AG09309 (cell line): ENCODE data around the gene MTUS2.

Source experiments
- DNase-seq: peaks from one replicate; pipeline ENCODE4 v3.0.0-alpha.2; 2010; ENCODE audit warnings: low read depth
- H3K4me3 ChIP-seq: 2 replicates; pipeline ENCODE4 v1.5.1; 2011; ENCODE audit warnings: mild to moderate bottlenecking, low read depth, low read length, moderate library complexity; ENCODE audit not compliant: control insufficient read depth
- TF ChIP-seq, protein P1 (sequence below): IDR thresholded peaks from 2 replicates; pipeline ENCODE4 v1.5.1; 2011; ENCODE audit warnings: mild to moderate bottlenecking, low read depth, low read length, inconsistent platforms; ENCODE audit not compliant: insufficient read depth, control insufficient read depth; ENCODE audit errors: missing control alignments

MTUS2 gene

DNA sequence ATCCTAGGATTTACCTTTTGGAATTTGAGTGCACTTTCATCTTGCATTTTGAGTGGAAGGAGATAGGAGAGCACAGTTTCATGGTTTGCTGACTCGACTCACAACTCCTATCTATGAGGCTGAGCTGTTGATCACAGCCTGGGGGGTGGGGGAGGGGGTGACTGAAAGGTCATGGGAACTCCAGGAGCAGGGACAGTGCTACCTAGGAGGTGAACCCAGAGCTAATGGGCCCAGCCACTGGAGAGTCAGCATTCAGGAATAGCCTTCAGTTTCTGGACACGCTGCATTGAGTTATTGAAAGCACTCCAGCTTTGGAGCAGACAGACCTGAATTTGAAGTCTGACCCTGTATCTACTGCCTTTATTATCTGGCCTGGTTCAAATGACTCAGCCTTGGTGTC is 435.4 kb downstream of the MTUS2 start:
- no peak for DNase-seq
- TF ChIP-seq, protein P1, sequence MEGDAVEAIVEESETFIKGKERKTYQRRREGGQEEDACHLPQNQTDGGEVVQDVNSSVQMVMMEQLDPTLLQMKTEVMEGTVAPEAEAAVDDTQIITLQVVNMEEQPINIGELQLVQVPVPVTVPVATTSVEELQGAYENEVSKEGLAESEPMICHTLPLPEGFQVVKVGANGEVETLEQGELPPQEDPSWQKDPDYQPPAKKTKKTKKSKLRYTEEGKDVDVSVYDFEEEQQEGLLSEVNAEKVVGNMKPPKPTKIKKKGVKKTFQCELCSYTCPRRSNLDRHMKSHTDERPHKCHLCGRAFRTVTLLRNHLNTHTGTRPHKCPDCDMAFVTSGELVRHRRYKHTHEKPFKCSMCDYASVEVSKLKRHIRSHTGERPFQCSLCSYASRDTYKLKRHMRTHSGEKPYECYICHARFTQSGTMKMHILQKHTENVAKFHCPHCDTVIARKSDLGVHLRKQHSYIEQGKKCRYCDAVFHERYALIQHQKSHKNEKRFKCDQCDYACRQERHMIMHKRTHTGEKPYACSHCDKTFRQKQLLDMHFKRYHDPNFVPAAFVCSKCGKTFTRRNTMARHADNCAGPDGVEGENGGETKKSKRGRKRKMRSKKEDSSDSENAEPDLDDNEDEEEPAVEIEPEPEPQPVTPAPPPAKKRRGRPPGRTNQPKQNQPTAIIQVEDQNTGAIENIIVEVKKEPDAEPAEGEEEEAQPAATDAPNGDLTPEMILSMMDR: no peak
- H3K4me3 ChIP-seq: no peak overlapping the region

DNA sequence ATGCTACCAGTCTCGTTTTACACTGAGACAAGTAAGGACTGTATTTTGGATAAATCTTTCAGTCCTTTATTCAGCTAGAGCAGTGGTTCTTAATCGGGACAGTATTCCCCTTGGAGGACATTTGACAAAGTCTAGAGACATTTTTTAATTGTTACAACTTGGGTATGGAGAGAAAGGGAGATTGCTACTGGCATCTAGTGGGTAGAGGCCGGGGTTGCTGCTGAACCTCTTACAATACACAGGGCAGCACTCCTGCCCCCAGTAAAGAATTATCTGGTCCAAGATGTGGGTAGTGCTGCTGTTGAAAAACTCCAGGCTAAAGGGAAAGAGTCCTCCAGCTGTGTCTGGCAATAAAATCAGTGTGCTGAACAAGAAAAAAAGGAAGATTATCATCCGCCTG is 440.5 kb downstream of the MTUS2 start:
- TF ChIP-seq, protein P1: no peak
- no peak for DNase-seq
- H3K4me3 ChIP-seq: no peak overlapping the region

DNA sequence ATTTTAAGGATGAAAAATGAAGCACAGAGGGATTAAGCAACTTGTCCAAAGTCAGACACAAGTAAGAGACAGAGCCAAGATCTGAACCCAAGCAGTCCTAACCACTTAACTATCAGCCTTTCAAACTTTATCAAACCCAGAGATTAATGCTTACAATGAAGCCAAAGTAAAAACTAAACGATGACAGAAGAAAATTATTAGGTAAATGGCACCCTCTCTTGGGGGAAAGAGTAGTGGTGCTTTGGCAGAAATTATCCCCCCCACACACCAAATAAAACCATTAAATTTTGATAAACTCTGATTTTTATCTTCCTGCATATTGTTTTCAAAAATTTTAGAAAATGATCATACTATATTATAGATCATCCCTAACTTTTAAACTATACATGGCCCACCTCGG is 446.1 kb downstream of the MTUS2 start:
- TF ChIP-seq, protein P1: no peak
- DNase-seq: no peak
- no peak overlapping the region for H3K4me3 ChIP-seq

DNA sequence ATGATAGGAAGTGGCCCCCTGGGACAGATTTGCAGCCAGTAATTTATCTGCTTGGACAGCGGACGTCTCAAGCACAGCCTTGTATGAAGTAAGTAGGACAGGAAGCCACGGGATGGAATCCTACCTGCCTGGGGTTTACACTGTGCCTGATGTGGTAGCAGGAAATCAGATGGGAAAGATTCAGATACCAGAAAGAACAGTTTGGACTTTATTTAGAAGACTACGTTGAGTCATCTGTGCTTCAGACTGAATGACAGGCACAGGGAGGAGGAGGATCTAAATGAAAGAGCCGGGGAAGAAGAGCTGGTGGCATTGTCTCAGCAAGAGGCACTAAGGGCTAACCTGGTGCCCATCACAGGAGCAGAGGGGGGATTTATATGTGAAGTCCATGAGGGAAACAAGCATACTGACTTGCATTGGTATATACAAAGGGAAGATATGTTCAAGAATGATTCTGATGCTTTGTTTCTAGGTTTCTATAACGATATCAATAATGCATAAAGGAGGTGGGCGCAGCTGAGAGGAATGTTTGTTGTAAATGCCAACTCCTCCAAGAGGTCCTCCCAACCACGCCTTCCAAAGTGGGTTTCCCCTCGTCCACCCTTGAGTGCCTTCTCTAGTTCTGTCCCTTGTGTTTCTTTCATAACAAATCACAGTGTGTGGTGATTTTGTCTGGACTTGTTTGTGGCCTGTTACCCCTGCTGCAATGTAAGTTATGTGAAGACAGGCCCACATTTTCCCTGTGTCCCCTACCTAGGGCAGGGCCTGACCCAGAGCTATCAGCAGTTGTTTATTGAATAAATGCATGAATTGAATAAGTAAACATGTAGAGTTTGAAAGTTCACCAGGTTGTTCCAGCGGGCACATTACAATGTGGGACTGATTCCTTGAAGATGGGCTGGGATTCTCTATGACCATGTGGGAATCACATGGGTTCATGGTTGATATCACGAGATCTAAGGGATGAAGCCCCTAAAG is 446.9 kb downstream of the MTUS2 start:
- no peak overlapping the region for H3K4me3 ChIP-seq
- no peak for DNase-seq

DNA sequence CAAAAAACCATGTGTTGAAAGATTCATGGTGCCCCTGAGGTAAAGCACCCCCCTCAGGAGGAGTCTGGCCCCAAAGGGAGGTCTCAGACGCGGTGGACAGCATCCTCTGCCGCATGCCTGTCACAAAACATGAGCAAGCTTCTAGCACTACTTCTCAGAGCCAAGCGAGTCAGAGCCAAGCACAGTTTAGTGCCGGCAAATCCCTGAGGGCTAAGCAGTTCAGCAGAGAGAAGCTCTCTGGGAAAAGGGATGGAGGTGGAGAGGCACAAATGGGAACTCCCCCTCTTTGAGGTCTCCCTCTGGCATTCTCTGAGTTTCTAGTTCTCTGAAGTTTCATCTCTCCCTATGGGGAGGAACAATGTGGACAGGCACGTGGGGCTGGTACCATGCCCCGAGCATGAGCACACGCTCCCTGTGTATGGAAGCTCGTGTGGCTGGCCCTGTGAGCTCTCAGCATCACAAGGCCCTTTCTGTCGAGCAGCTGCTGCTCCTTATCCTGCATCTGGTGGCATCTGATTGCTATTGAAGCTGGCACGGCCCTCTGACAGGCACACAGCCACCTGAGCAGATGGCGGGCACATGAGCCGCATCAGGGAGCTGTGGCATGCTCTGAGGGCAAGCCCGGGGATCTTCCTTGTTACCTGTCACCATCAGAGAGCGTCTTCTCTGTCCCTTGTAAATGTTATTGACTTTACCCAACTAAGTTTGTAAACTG is 450.3 kb downstream of the MTUS2 start:
- TF ChIP-seq, protein P1: no peak
- no peak for DNase-seq
- no peak overlapping the region for H3K4me3 ChIP-seq

More for the DNA sequence above, 446.9 kb downstream of the MTUS2 start:
- TF ChIP-seq, protein P1: no peak

DNA sequence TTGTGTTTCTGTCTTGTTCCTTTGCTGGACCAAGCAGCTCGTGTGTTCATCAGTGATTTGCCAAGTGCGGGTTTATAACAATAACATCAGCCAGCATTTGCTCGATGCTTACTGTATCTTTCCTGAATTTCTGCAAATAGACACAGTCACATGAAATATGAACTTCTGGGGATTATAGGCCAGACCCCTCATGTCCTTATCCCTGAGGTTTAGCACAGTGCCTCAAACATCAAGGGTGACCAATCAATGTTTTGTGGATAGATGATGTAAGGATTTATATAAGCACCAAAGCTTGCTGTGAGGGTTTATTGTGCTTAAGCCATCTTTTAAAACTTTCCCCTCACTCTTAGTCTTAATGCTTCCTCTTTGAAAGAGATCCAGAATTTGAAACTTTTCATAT is 451.5 kb downstream of the MTUS2 start:
- no peak overlapping the region for H3K4me3 ChIP-seq
- TF ChIP-seq, protein P1: no peak
- no peak for DNase-seq
